ENCODE measurements around the gene FBXO34.
"Not testable (repeated sequence)": the region's sequence is repeated elsewhere in the genome, so short reads cannot be mapped to it uniquely, and the experiment has no call there.

The FBXO34 gene

DNA sequence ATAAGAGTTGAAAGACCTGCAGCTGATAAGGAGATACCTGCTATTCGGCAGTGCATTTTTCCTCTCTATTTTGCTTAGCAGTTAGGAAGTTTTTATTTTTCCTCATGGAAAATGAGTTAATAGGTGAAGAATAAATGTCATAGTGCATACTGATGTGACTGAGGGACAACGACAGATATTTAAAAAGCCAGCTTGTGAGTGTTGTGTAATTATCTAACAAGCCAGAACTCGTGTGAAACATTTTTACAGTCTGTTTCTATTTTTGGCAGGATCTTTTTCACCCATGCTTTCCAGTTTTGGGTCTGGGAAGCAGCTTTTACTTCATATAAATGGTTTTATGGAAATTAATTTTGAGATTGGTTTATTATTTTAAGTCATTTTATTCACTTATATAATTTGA, 2.9 kb downstream of the FBXO34 start:
- no peak for DNase-seq

DNA sequence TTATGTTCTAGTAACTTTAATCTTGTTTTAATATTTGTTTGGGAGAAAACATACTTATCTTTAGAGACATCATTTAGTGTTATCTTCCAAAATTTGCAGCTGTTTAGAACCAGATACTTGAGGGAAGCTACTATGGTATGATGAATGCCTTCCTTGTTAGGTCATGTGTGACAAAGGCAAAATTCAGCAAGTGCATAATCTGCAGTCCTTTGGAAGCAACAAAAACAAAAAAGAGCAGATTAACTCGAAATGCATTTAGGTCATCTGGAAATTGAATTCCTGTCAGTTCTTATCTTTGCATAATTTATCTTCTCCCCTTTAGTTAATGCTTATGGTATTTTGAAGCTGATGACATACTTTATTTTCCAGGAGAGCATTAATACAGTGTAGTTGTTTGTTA, 3.5 kb downstream of the FBXO34 start:
- DNase-seq: peak; percentile 55

GRCh38 chr14:55276736-55277135, 5.5 kb downstream of the FBXO34 start:
- no peak for DNase-seq

DNA sequence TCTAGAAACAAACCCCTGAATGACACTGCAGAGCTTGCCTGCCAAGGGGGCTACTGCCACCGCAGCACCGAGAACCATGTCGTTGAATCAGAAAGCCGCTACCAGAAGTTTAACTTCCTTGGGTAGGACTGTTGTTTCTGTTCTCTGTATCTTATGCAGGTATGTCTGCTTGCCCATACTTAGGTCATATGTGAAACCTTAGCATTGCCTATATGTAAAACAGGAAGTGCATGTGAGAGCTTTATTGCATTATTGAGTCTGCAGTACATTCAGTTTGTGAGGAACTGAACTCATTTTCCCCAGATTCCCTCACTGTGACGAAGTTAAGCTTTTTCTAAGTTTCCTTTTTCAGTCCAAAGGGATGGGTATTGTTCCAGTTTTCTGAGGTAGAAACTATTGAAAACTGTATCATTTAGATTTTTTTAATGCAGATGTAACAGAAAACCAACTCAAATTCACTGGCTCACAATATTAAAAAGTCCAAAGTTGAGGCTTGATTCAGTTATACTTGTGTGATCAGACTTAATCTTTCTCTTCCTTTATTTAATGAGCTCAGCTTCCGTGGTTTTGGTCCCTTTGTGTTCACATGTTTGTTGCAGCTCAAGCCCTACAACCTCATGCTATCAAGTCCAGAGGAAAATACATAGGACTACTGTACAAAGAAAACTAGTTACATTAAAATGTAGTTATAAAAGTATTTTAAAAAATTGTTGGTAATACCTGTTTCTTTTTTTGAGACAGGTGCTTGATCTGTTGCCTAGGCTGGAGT, 6.9 kb downstream of the FBXO34 start:
- DNase-seq: no peak

DNA sequence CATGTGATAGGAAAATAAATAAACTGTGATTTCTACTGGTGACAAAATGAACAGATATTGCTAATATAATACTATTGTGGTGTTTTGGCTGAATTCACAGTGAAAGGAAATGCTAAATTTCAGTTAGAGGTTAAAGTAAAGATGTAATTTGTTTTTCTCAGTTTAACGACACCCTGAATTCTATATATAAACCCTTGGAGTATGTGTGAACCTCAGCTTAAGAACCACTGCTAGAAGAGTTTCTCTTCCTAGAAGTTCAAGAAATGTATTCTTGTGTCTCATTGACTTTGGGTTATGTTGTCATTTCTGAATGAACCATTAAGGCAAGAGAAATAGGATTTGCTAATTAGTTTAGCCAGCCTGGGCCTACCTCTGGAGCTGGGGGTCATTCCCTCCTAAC, 8.2 kb downstream of the FBXO34 start:
- DNase-seq: no peak

DNA sequence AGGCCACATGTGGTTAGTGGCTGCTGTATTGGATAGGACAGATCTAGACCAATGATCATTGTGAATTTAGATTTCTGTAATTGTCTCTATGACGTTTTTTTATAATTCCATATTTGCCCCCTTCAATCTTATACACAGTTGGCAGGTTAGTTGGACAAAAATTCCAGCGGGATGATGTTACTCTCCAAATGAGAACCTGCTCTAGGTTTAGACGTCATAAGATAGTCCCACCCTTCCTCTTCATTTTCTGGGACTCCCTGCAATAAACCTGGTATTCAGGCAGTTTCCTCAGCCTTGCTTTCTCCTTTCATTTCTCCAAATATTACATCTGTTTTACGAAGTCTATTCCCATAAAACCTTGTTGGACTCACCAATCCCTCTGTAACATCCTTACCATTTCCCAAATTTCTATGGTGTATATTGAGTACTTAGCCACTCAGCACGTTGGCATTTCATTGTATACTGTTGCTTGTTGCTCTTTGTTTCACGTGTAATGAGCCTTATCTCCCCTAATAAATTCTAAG, 10.2 kb downstream of the FBXO34 start:
- DNase-seq: no peak

DNA sequence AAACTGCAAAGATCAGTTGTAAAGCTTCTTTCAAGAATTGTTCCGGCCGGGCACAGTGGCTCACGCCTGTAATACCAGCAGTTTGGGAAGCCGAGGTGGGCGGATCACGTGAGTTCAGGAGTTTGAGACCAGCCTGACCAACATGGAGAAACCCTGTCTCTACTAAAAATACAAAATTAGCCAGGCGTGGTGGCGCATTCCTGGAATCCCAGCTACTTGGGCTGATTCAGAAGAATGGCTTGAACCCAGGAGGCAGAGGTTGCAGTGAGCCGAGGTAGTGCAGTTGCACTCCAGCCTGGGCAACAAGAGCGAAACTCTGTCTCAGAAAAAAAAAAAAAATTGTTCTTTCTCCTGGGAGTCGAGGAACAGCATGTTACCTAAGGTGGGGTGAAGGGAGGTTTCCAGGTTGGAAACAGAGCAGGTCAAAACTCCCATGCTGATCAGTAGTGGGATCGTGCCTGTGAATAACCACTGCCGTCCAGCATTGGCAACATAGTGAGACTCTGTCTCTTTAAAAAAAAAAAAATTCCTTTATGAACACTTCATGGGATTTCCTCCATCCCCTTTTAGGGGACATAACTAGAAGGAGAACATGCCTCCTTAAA, 13.9 kb downstream of the FBXO34 start:
- DNase-seq: no peak

DNA sequence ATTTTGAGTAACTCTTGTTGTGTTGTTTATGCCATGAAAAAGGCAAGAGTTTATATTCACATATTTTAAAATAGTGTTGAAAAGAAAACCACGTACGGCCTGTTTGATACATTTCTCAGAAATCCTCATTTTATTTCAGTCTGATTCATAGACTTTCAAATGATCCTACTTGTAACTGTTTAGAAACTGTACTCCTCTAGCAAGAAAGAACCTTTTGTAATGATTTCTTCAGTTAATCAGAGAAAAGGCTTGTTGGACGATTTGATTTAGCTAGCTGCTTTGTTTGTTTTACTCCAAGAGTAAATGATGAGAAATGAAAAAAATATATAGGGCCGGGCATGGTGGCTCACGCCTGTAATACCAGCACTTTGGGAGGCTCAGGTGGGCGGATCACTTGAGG, 17.2 kb downstream of the FBXO34 start:
- DNase-seq: no peak

DNA sequence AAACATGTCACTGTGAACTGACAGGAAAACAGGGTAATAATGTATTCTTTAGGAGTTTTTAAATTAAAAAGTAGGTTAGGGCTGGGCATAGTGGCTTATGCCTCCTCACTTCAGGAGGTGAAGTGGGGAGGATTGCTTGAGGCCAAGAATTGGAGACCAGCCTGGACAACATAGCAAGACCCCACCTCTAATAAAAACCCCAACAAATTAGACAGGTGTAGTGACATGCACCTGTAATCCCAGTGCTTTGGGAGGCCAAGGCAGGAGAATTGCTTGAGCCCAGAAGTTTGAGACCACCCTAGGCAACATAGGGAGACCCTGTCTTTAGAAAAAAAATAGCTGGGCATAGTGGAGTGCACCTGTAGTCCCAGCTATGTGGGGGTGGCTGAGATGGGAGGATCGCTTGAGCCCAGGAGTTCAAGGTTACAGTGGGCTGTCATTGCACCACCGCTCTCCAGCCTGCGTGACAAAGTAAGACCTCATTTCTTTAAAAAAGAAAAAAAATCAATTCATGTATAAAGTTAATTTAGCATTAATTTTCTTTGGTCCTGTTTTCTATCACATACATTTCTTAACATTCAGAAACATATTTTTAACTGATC, 20.4 kb downstream of the FBXO34 start:
- DNase-seq: no peak

GRCh38 chr14:55294603-55295002, 23.4 kb downstream of the FBXO34 start:
- DNase-seq: no peak

DNA sequence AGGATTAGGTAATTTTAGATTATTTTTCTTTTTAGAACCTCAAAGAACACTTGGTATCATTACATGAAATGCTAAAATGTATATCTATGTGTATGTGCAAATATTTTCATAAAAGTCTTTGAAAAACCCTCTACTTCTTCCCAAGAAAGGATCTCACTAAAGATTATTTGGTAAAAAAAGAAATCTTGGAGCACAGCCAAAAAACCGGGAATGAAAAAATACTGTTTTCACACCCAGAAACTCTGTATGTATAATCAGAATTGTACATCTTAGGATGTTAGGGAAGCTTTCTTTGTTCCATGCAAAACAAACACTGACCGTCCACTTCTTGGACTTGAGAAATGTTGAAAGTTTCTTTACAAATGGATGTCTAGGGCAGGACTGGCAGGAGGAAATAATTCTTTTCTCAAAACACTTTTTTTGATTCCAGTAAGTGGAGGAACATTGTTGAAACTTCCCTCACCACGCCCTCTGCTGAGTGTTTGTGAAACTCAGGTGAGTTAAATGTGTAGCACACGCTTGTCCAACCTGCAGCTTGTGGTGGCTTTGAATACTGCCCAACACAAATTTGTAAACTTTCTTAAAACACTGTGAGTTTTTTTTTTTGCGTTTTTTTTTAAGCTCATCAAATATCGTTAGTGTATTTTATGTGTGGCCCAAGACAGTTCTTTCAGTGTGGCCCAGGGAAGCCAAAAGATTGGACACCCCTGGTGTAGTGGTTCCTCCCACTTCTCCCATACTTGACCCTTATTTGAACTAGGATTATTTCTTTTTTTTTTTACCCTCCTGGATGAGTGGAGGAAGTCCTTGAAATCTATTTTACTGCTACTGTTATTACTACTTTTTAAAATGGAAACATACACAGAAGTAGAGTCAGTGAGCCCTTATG, 26.6 kb downstream of the FBXO34 start:
- DNase-seq: no peak

DNA sequence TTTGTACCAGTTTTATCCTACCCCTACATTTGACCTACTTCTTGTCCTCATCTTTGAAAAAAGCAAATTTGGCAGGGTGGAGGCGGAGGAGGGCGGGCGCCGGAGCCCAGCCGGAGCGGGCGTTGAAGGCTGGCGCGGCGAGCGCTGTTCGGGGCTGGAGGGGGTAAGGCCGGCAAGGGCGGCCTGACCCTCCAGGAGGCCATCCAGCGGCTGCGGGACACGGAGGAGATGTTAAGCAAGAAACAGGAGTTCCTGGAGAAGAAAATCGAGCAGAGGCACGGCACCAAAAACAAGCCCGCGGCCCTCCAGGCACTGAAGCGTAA, 27.2 kb downstream of the FBXO34 start:
- DNase-seq: no peak

DNA sequence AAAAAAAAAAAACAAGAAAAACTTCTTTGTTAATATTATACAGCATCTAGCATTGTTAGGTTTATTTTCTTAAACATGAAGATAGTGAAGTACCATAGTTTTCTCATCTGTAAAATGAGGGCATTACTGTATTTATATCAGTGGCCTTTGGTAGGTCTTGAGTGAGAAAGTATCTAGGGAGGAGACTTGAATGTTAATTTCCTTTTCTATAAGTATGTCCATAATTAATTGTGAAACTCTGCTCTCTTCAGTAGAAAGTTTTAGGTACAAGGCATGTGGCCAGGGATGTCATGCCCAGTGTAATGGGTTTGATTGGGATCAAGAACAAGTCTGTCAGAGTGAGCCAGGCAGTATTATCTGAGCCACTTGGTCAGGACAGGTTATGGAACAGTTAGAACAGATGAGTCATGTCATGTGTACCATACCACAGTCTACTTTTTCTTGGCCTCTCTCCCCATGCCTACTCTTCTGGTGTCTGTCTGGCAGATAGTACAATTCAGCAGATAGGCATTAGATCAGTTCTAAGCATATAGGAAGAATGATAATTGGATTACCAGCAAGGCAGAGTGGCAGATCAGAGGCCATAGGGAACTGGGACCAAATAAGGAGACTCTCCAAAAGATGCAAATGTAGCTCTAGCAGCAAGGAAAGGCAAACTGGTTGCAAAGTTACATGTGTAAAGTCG, 30.4 kb downstream of the FBXO34 start:
- DNase-seq: peak; percentile 55

- DNase-seq: no peak
Observed at GRCh38 chr14:55302367-55303124, 31.3 kb downstream of the FBXO34 start.

GRCh38 chr14:55303125-55303499, 31.9 kb downstream of the FBXO34 start:
- DNase-seq: no peak

GRCh38 chr14:55303691-55304145, 32.5 kb downstream of the FBXO34 start:
- peak; percentile 24 for DNase-seq

DNA sequence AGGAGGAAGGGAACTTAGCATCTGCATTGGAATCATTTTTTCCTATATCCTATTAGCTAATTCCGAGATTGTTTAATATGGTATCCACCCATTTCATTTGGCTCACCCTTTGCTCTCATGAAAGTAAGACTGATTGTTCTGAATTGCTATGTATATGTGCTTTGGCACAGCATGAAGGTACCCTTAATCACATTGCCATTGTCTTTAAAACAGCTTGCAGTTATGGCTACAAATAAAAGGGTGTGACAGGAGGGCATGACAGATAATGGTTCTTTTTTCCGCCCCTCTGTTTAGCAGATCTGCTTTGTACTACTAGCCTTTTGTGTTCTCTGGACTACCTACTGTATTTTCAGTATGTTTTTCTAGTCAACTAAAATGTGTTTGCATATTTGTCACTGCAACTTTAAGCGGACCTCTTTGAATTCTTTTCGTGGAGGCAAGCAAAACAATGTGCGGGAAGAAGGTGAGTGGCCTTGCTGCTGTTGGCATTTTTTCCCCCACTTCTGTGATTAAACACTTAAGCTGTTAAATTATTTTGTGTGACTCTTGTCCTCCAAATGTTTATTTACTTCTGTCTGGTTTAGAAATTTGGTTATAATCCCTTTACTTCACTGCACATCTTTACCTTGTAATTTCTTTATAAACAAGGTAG, 35.8 kb downstream of the FBXO34 start:
- no peak for DNase-seq

GRCh38 chr14:55309154-55309553, 37.9 kb downstream of the FBXO34 start:
- no peak for DNase-seq

DNA sequence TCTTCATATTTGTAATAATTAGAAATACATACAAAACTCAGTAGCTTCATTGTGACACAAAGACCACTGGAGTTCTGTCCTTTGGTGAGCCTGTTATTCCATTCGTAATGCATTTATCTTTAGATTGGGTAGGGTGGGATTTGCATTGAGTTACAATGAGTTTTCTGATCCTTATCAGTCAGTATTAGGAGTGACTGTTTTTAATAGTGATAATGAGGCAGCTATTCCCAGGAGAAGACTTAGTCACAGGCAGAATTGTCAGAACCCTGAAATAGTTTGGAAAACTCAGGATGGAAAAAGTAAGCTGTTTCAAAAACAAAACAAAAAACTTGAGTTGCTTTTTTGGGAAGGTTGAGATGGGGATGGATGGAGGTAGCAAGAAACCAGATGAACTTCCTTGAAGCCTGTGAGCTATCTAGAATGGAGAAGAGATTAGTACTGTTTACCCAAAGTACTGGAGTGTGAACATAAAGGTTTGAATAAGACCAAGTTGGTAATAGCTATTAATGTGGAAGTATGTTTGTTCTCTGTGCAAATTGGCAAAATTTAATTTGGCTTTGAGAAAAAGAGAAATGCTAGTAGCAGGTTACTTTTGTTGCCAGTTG, 38.6 kb downstream of the FBXO34 start:
- no peak for DNase-seq

- DNase-seq: not testable (repeated sequence)
Observed at GRCh38 chr14:55312379-55313030, 41.3 kb downstream of the FBXO34 start.
